Jurkat, Clone E6-1 (cell line): ENCODE data around the gene TBX20.
"Not testable (repeated sequence)": the region's sequence is repeated elsewhere in the genome, so short reads cannot be mapped to it uniquely, and the experiment has no call there.

Experiments
- DNase-seq: peaks from one replicate; pipeline ENCODE4 v3.0.0-alpha.2; 2011; ENCODE audit warnings: low read depth, low spot score
- H3K4me3 ChIP-seq: 2 replicates; pipeline ENCODE4 v1.5.1; 2011; ENCODE audit warnings: mild to moderate bottlenecking, low read length, control low read depth, moderate library complexity

Gene TBX20

GRCh38 chr7:35185578-35185907, 68.4 kb downstream of the TBX20 start:
- not testable (repeated sequence) for DNase-seq, H3K4me3 ChIP-seq

GRCh38 chr7:35184961-35185360, 68.9 kb downstream of the TBX20 start:
- H3K4me3 ChIP-seq, DNase-seq: not testable (repeated sequence)

DNA sequence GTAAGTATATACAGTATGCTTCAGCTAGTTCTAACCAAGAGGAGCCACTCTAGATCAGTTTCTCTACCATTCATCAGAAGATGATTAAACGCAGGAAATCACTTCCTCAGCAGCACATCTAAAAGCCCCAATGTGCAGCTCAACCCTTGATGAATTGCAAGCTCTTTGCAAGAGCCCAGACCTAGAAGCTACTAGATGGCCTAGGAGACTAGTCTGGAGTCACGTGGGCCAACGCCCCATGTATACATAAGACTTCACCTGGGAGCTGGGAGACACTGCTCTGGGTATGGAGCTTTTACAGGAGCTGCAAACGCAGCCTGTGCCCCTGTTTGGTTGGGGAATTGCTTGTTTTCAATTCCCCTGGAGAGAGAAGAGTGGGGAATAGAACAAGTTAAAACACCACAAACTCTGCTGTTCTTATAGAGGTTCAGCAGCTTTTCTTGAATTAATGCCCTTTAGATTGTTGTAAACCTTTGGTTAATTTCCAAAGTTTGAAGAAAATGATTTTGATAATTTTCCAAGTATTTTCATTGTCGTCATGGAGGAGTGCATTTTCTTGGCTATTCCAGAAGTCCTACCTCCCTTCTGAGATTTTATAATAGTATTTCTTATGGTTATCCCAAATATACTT, 69.9 kb downstream of the TBX20 start:
- H3K4me3 ChIP-seq, DNase-seq: not testable (repeated sequence)

DNA sequence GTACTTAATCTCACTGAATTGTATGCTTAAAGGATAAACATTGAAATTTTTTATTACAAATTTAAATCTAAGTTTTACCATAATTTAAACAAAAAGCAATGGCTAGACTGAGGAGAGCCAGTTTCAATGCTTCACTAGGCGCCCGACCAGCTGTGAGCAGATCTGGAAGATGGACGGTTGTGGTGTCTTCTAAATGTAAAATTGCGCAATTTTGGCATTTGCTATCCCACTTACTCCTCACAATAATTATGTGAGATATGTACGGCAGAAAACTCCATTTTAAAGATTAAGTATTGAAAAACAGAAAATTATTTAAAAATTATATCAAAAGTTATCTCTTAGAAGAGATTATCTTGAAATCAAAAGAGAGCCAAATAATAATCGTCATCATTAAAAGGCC, 73.2 kb downstream of the TBX20 start:
- not testable (repeated sequence) for H3K4me3 ChIP-seq

DNA sequence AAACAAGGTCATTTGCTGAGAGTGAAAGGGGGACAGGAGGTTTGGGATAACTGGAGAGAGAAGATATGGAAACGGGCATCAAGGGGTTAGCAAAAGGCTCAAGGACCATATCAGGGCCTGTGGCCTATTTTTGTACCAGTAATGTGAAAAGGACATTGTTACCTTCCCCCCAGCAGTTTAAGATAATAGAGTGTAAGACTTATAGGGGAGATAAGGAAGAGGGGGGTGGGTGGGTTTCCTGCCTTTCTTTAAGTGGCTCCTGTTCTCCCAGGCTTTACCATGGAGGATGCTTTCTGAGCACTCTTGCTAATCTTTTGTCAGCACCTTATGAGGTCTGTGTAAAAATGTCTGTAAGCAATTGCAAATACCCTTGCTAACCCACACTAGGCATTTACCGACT, 80.7 kb downstream of the TBX20 start:
- DNase-seq, result not testable (repeated sequence)

More for the DNA sequence above, 73.2 kb downstream of the TBX20 start:
- not testable (repeated sequence) for DNase-seq

GRCh38 chr7:35172131-35172530, 81.8 kb downstream of the TBX20 start:
- DNase-seq, H3K4me3 ChIP-seq: not testable (repeated sequence)

More for the DNA sequence above, 80.7 kb downstream of the TBX20 start:
- not testable (repeated sequence) for H3K4me3 ChIP-seq

DNA sequence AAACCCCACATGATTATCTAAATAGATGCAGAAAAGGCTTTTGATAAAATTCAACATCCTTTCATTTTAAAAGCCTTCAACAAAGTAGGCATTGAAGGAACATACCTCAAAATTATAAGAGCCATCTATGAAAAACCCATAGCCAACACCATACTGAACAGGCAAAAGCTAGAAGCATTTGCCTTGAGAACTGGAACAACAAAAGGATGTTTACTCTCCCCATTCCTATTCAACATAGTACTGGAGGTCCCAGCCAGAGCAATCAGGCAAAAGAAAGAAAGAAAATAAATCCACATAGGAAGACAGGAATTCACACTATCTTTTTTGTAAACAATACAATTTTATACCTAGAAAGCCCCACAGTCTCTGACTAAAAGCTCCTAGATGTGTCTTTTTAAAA, 86.2 kb downstream of the TBX20 start:
- not testable (repeated sequence) for H3K4me3 ChIP-seq, DNase-seq

DNA sequence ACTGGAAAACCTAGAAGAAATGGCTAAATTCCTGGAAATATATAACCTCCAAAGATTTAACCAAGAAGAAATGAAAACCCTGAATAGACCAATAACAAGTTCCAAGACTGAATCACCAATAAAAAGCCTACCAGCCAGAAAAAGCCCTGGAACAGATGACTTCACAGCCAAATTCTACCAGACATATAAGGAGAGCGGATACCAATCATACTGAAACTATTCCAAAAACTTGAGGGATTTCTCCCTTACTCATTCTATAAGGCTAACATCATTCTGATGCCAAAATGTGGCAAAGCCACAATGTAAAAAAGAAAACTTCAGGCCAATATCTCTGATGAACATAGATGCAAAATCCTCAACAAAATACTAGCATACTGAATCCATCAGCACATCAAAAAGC, 86.7 kb downstream of the TBX20 start:
- DNase-seq, result not testable (repeated sequence)

GRCh38 chr7:35161059-35161740, 92.7 kb downstream of the TBX20 start:
- DNase-seq, H3K4me3 ChIP-seq: not testable (repeated sequence)

More for the DNA sequence above, 86.7 kb downstream of the TBX20 start:
- H3K4me3 ChIP-seq, result not testable (repeated sequence)
